IMR-90 (cell line): Measurements from ENCODE around the gene MYL6. TPM values are rescaled to one million over a fixed set of nuclear protein-coding genes. Genes with fewer than 3 reads are reported as not detected.
A peak's percentile ranks its signal among the peaks of the same experiment; 100 is the strongest.

ENCODE experiments used
- ATAC-seq: fragments of 200-7000 bp; cut with Tn5 transposase; 2 replicates; pipeline ENCODE4 v1.9.1; 2020; ENCODE audit warnings: low read depth, mild to moderate bottlenecking, moderate library complexity
- BruUV-seq: library from RNA; stranded (reverse); fragments of 400-500 nt; replicated peaks from 2 replicates; lab custom pipeline; 2021; lab: Mats Ljungman, UMichigan
- CTCF ChIA-PET: fragments of 300-600 bp; formaldehyde crosslinking; extraction: SDS; loops from one replicate; lab custom pipeline; 2021; ENCODE audit warnings: antibody characterized with exemption; lab: Yijun Ruan, JAX
- POLR2A ChIA-PET: fragments of 300-600 bp; sonication (Branson Sonifier 250); formaldehyde crosslinking; loops from one replicate; lab custom pipeline; 2022; ENCODE audit warnings: antibody characterized with exemption; ENCODE audit not compliant: unreplicated experiment; lab: Charles Lee
- DNase-seq: peaks from one replicate; pipeline ENCODE4 v3.0.0; 2013
- H2AFZ ChIP-seq: replicated peaks from 2 replicates; pipeline ENCODE3; 2013; ENCODE audit warnings: low read length, mild to moderate bottlenecking; ENCODE audit not compliant: poor library complexity
- H2AK5ac ChIP-seq: 2 replicates; pipeline ENCODE4 v1.6.1; 2013; ENCODE audit warnings: low read depth, low read length, inconsistent platforms
- H2AK9ac ChIP-seq: replicated peaks from 2 replicates; pipeline ENCODE3; 2013; ENCODE audit warnings: mild to moderate bottlenecking, low read depth, low read length, moderate library complexity; ENCODE audit not compliant: poor library complexity
- H2BK120ac ChIP-seq: 2 replicates; pipeline ENCODE4 v1.6.1; 2013; ENCODE audit warnings: low read depth, low read length, inconsistent platforms
- H2BK15ac ChIP-seq: 3 replicates; pipeline ENCODE4 v1.6.1; 2013; ENCODE audit warnings: low read depth, low read length, inconsistent platforms
- H2BK20ac ChIP-seq: 2 replicates; pipeline ENCODE4 v1.6.1; 2013; ENCODE audit warnings: low read depth, mild to moderate bottlenecking, inconsistent platforms, low read length, moderate library complexity
- H2BK5ac ChIP-seq: 2 replicates; pipeline ENCODE4 v1.6.1; 2013; ENCODE audit warnings: mild to moderate bottlenecking, low read depth, low read length, inconsistent platforms; ENCODE audit not compliant: poor library complexity, severe bottlenecking
- H3K14ac ChIP-seq: replicated peaks from 2 replicates; pipeline ENCODE4 v1.6.1; 2013; ENCODE audit warnings: low read depth, low read length, inconsistent platforms
- H3K18ac ChIP-seq: 2 replicates; pipeline ENCODE4 v1.6.1; 2013; ENCODE audit warnings: low read depth, low read length, control low read depth
- H3K23ac ChIP-seq: 2 replicates; pipeline ENCODE4 v1.6.1; 2013; ENCODE audit warnings: low read depth, low read length, inconsistent platforms
- H3K27ac ChIP-seq: 2 replicates; pipeline ENCODE4 v1.5.1; 2013; ENCODE audit warnings: mild to moderate bottlenecking, control low read depth, low read length; ENCODE audit not compliant: insufficient read depth
- H3K27me3 ChIP-seq: 2 replicates; pipeline ENCODE4 v1.6.1; 2013; ENCODE audit warnings: low read length; ENCODE audit not compliant: control insufficient read depth, insufficient read depth
- H3K36me3 ChIP-seq: 2 replicates; pipeline ENCODE4 v1.6.1; 2013; ENCODE audit warnings: low read length, mixed read lengths; ENCODE audit not compliant: control insufficient read depth, insufficient read depth
- H3K4ac ChIP-seq: 2 replicates; pipeline ENCODE4 v1.6.1; 2013; ENCODE audit warnings: low read depth, low read length, inconsistent platforms
- H3K4me1 ChIP-seq: 2 replicates; pipeline ENCODE4 v1.6.1; 2013; ENCODE audit warnings: low read length, mixed read lengths; ENCODE audit not compliant: control insufficient read depth, insufficient read depth
- H3K4me2 ChIP-seq: 2 replicates; pipeline ENCODE4 v1.6.1; 2013; ENCODE audit warnings: low read depth, mild to moderate bottlenecking, control low read depth, low read length, moderate library complexity
- H3K4me3 ChIP-seq: 2 replicates; pipeline ENCODE4 v1.5.1; 2013; ENCODE audit warnings: low read depth, mild to moderate bottlenecking, control low read depth, low read length, moderate library complexity; ENCODE audit not compliant: insufficient read depth
- H3K56ac ChIP-seq: 2 replicates; pipeline ENCODE4 v1.6.1; 2013; ENCODE audit warnings: low read length, inconsistent platforms; ENCODE audit not compliant: insufficient read depth; ENCODE audit errors: extremely low read depth
- H3K79me1 ChIP-seq, 2 experiments: 2 replicates each; pipeline ENCODE4 v1.6.1; 2013; ENCODE audit warnings: low read length in 2 of 2, inconsistent platforms in 1 of 2, low read depth in 1 of 2
- H3K9ac ChIP-seq: 2 replicates; pipeline ENCODE4 v1.6.1; 2013; ENCODE audit warnings: low read depth, low read length, control low read depth
- H3K9me1 ChIP-seq: 2 replicates; pipeline ENCODE4 v1.6.1; 2013; ENCODE audit warnings: low read length, inconsistent platforms; ENCODE audit not compliant: insufficient read depth
- H3K9me3 ChIP-seq: 2 replicates; pipeline ENCODE4 v1.6.1; 2013; ENCODE audit warnings: low read length; ENCODE audit not compliant: control insufficient read depth, insufficient read depth
- H4K20me1 ChIP-seq: 2 replicates; pipeline ENCODE4 v1.6.1; 2013; ENCODE audit warnings: low read length, inconsistent platforms; ENCODE audit not compliant: insufficient read depth
- H4K5ac ChIP-seq: 2 replicates; pipeline ENCODE4 v1.6.1; 2013; ENCODE audit warnings: mild to moderate bottlenecking, low read depth, low read length, control low read depth
- H4K8ac ChIP-seq, 2 experiments: 2 replicates each; pipeline ENCODE4 v1.6.1; 2013; ENCODE audit warnings: low read depth in 2 of 2, low read length in 2 of 2, control low read depth in 1 of 2, inconsistent platforms in 1 of 2
- H4K91ac ChIP-seq: 2 replicates; pipeline ENCODE4 v1.6.1; 2013; ENCODE audit warnings: low read depth, low read length, inconsistent platforms; ENCODE audit not compliant: insufficient read depth
- BHLHE40 ChIP-seq: fragments of 150-350 bp; IDR thresholded peaks from 2 replicates; pipeline ENCODE4 v1.6.1; 2016; ENCODE audit warnings: mild to moderate bottlenecking, low read depth, low read length
- CHD1 ChIP-seq: IDR thresholded peaks from 2 replicates; pipeline ENCODE4 v1.6.1; 2012; ENCODE audit warnings: low read depth, low read length, improper control_type of control experiment
- FOS ChIP-seq: fragments of 150-350 bp; IDR thresholded peaks from 2 replicates; pipeline ENCODE4 v1.6.1; 2016; ENCODE audit warnings: low read depth, low read length
- MAZ ChIP-seq: IDR thresholded peaks from 2 replicates; pipeline ENCODE4 v1.6.1; 2012; ENCODE audit warnings: low read depth, mild to moderate bottlenecking, low read length, improper control_type of control experiment, moderate library complexity, borderline replicate concordance
- MXI1 ChIP-seq: IDR thresholded peaks from 2 replicates; pipeline ENCODE4 v1.6.1; 2012; ENCODE audit warnings: low read depth, mild to moderate bottlenecking, low read length, moderate library complexity, borderline replicate concordance
- POLR2A ChIP-seq: IDR thresholded peaks from 2 replicates; pipeline ENCODE4 v1.6.1; 2012; ENCODE audit warnings: mild to moderate bottlenecking, low read depth, low read length
- RAD21 ChIP-seq: IDR thresholded peaks from 2 replicates; pipeline ENCODE4 v1.6.1; 2012; ENCODE audit warnings: low read length, improper control_type of control experiment
- RCOR1 ChIP-seq: IDR thresholded peaks from 2 replicates; pipeline ENCODE4 v1.6.1; 2012; ENCODE audit warnings: mild to moderate bottlenecking, low read length, improper control_type of control experiment; ENCODE audit not compliant: insufficient replicate concordance
- RFX5 ChIP-seq: IDR thresholded peaks from 2 replicates; pipeline ENCODE4 v1.8.0; 2012; ENCODE audit warnings: low read depth, mild to moderate bottlenecking, low read length, moderate library complexity
- SMC3 ChIP-seq: fragments of 150-350 bp; IDR thresholded peaks from 2 replicates; pipeline ENCODE4 v1.6.1; 2016; ENCODE audit warnings: low read depth, mild to moderate bottlenecking, antibody characterized with exemption, low read length, moderate library complexity
- WGBS, 2 experiments: methylation state at CpG; one replicate each; pipeline versions ENCODE4 v1.1.5 to v1.1.7; 2013; ENCODE audit warnings: missing lambda C conversion rate in 2 of 2; ENCODE audit not compliant: insufficient read length in 1 of 2; ENCODE audit errors: extremely low coverage in 2 of 2; 5-methylcytosine and 5-hydroxymethylcytosine counted together
- dilution Hi-C: fragments of 300-500 bp; cut with HindIII; formaldehyde crosslinking; loops from one replicate; pipeline ENCODE4 v1.14.3; 2018; ENCODE audit warnings: low sequenced_read_pairs; ENCODE audit not compliant: unreplicated experiment
- in situ Hi-C: fragments of 300-500 bp; cut with MboI; formaldehyde crosslinking; loops from 3 replicates; pipeline ENCODE4 v1.14.3; 2019; ENCODE audit warnings: low sequenced_read_pairs, inconsistent platforms, mixed read lengths
- intact Hi-C: fragments of 100-400 bp; cut with micrococcal nuclease; formaldehyde crosslinking; loops from 2 replicates; pipeline ENCODE4 v1.10.0; 2022
- polyA plus RNA-seq, 3 experiments: library from polyadenylated mRNA; depleted of rRNA; stranded (reverse); fragments of >200 nt; gene quantifications; 2 replicates each; pipeline ENCODE4 v1.2.3, GENCODE V29; 2012; ENCODE audit warnings: low replicate concordance in 1 of 3
- total RNA-seq: library from RNA; depleted of rRNA; stranded (reverse); fragments of >200 nt; gene quantifications from 2 replicates; pipeline ENCODE4 v1.2.3, GENCODE V29; 2012
- TF ChIP-seq, protein P1 (sequence below): fragments of 150-350 bp; IDR thresholded peaks from 2 replicates; pipeline ENCODE4 v1.6.1; 2017; ENCODE audit warnings: mild to moderate bottlenecking, antibody characterized with exemption, low read length, low read depth
- TF ChIP-seq, protein P2 (sequence below): fragments of 150-350 bp; IDR thresholded peaks from 2 replicates; pipeline ENCODE4 v1.6.1; 2016; ENCODE audit warnings: low read depth, mild to moderate bottlenecking, low read length, moderate library complexity, borderline replicate concordance
- TF ChIP-seq, protein P3 (sequence below): conservative IDR thresholded peaks from 2 replicates; pipeline ENCODE4 v1.5.1; 2012; ENCODE audit warnings: mild to moderate bottlenecking, low read depth, low read length, improper control_type of control experiment

Gene MYL6
- total and polyA plus RNA-seq, 2 of the 4 experiments (the other 2 are of a cell fraction) = 4,816 to 6,979 TPM

DNA sequence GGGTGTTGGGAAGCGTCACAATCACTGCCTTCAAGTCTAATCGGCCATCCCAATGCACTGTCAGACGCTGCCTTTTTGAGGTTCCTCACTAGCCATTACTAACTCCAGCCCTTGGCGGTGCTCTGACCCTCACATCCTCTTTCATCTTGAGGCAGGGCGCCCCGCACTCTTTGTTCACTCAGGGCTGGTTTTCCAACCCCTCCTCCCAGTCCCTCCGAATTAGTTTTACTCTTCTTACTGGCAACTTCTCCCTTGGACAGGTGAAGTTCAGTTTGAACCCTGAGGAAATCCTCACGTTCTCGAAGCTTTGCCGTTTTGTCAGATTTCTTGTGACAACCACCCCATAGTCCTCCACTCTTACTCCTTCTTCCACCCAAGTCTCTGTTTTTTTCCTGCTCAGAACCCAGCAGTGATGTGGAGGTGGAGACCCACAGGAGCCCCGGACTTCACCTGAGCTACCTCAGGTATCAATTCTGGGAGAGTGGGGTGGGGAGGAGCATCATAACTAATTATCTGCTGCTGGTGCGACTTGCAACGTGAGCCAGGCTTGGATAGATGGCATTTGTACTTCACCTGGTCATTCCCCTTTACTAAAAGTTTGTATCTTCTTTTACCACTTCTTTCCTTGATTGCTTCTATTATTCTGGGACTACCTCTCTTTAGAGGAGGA lies 39.3 kb upstream of the MYL6 start:
- Histone ChIP-seq H3K27ac (peak overlapping the region; percentile 50), H2AFZ (peak overlapping the region; percentile 85), H2BK15ac (no peak overlapping the region), H3K4me1 (peaks cover 7% of the 10 kb centered on the region), H3K4me2 (peak overlapping the region; percentile 99), H2BK5ac (peak overlapping the region; percentile 58), H3K9me1 (no peaks in the 10 kb centered on the region), H3K4me3 (peak overlapping the region; percentile 56), H2AK5ac (peak overlapping the region; percentile 76), H3K9ac (peak overlapping the region; percentile 59), H4K91ac (peak overlapping the region; percentile 26; the same call in 1 of the 2 replicates), H3K79me1 (peaks cover 9 to 58% of the 10 kb centered on the region in 2 experiments; a peak in 3 of 4 replicates), H3K18ac (0 out of 2 replicates have a peak overlapping the region, but pooled peaks have one; percentile 14), H4K20me1 (peaks cover 7% of the 10 kb centered on the region), H3K14ac (peak overlapping the region; percentile 20), H3K36me3 (peaks cover 16% of the 10 kb centered on the region), H3K56ac (peak overlapping the region; percentile 13; the same call in 1 of the 2 replicates), H2BK120ac (0 out of 2 replicates have a peak overlapping the region, but pooled peaks have one; percentile 3), H3K4ac (peak overlapping the region; percentile 65), H3K23ac (peak overlapping the region; percentile 77), H2BK20ac (no peak overlapping the region), H2AK9ac (peak overlapping the region; percentile 78), H3K27me3 (no peaks in the 10 kb centered on the region), H3K9me3 (no peaks in the 10 kb centered on the region), H4K5ac (peak overlapping the region; percentile 45), H4K8ac (peak overlapping the region; percentile 12 to 85)
- no peak for DNase-seq
- dilution Hi-C loops (no loop called here), in situ Hi-C loops (no loop called here), intact Hi-C loops (loop anchor here (1.0 to 2.0 kb wide), 6 partner anchors 40 to 140 kb away; partner anchors contain the start of genes ANKRD52, MYL6, NABP2 and SMARCC2)
- WGBS, 2 experiments = 5% methylated on average over 6 of the region's 13 CpGs; no CpG with 5 or more reads in 1 of the 2 experiments
- BruUV-seq = no TSS peak
- ChIA-PET POLR2A (interaction anchor here (0.5 to 1.5 kb wide), 7 partner anchors 9 to 1201 kb away, joined by 3 to 8 read pairs (median 3); partner anchors contain the start of genes ESYT1 and SMARCC2), CTCF (interaction anchor here (0.7 to 3.9 kb wide), 4 partner anchors 9 to 72 kb away, joined by 3 to 27 read pairs (median 4); partner anchors contain the start of genes ESYT1 and SMARCC2)
- ATAC-seq = peak; percentile 0; the same call in 1 of the 2 replicates
- TF ChIP-seq, protein P1, sequence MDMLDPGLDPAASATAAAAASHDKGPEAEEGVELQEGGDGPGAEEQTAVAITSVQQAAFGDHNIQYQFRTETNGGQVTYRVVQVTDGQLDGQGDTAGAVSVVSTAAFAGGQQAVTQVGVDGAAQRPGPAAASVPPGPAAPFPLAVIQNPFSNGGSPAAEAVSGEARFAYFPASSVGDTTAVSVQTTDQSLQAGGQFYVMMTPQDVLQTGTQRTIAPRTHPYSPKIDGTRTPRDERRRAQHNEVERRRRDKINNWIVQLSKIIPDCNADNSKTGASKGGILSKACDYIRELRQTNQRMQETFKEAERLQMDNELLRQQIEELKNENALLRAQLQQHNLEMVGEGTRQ = no peak
- TF ChIP-seq, protein P2, sequence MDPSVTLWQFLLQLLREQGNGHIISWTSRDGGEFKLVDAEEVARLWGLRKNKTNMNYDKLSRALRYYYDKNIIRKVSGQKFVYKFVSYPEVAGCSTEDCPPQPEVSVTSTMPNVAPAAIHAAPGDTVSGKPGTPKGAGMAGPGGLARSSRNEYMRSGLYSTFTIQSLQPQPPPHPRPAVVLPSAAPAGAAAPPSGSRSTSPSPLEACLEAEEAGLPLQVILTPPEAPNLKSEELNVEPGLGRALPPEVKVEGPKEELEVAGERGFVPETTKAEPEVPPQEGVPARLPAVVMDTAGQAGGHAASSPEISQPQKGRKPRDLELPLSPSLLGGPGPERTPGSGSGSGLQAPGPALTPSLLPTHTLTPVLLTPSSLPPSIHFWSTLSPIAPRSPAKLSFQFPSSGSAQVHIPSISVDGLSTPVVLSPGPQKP = no peak
- TF ChIP-seq FOS (no peak), CHD1 (no peak), POLR2A (no peak), RAD21 (no peak), RCOR1 (no peak), MAZ (no peak), SMC3 (no peak), RFX5 (no peak), BHLHE40 (no peak), MXI1 (no peak)
- TF ChIP-seq, protein P3, sequence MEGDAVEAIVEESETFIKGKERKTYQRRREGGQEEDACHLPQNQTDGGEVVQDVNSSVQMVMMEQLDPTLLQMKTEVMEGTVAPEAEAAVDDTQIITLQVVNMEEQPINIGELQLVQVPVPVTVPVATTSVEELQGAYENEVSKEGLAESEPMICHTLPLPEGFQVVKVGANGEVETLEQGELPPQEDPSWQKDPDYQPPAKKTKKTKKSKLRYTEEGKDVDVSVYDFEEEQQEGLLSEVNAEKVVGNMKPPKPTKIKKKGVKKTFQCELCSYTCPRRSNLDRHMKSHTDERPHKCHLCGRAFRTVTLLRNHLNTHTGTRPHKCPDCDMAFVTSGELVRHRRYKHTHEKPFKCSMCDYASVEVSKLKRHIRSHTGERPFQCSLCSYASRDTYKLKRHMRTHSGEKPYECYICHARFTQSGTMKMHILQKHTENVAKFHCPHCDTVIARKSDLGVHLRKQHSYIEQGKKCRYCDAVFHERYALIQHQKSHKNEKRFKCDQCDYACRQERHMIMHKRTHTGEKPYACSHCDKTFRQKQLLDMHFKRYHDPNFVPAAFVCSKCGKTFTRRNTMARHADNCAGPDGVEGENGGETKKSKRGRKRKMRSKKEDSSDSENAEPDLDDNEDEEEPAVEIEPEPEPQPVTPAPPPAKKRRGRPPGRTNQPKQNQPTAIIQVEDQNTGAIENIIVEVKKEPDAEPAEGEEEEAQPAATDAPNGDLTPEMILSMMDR = no peak
